ENCODE data around the gene LINC00632. TPM values are rescaled to one million over a fixed set of nuclear protein-coding genes. Genes with fewer than 3 reads are reported as not detected.
A peak's percentile ranks its signal among the peaks of the same experiment; 100 is the strongest.

The LINC00632 gene
- polyA plus RNA-seq, 1 donor (not counting 4 experiments of a cell fraction or from before 2014, with no cell fraction given): 2.2 TPM

GRCh38 chrX:140756941-140757340 lies 47.4 kb downstream of the LINC00632 start:
- Histone ChIP-seq H3K4me1 (ENCODE audit: control insufficient read depth, extremely low read depth, insufficient read depth, low read length) (no peaks in the 10 kb centered on the region), H3K9me3 (ENCODE audit: control insufficient read depth, low read depth, low read length) (no peaks in the 10 kb centered on the region), H3K79me2 (ENCODE audit: control insufficient read depth, insufficient read depth, low read length) (no peaks in the 10 kb centered on the region), H3K27ac (ENCODE audit: control insufficient read depth, insufficient read depth, low read length) (no peak overlapping the region), H3K4me2 (ENCODE audit: control insufficient read depth, extremely low read depth, insufficient read depth, low read depth, low read length) (no peak overlapping the region), H3K27me3 (ENCODE audit: control insufficient read depth, extremely low read depth, insufficient read depth, low read length) (no peaks in the 10 kb centered on the region), H3K4me3 (ENCODE audit: control insufficient read depth in 2 of 3, extremely low read depth in 1 of 3, insufficient read depth in 2 of 3, low read depth in 1 of 3, low read length in 3 of 3) (no peak overlapping the region), H3K36me3 (ENCODE audit: control insufficient read depth in 2 of 2, extremely low read depth in 1 of 2, insufficient read depth in 2 of 2, low read length in 2 of 2) (no peaks in the 10 kb centered on the region), H4K20me1 (ENCODE audit: control insufficient read depth, extremely low read depth, insufficient read depth, low read length) (no peaks in the 10 kb centered on the region), H2AFZ (ENCODE audit: control insufficient read depth, low read length) (no peak overlapping the region), H3K9ac (ENCODE audit: control insufficient read depth, extremely low read depth, insufficient read depth, low read length) (no peak overlapping the region), H3K9me1 (ENCODE audit: control insufficient read depth, extremely low read depth, insufficient read depth, low read length) (no peaks in the 10 kb centered on the region)
- no peak for FAIRE-seq
- dilution Hi-C loops (cut with MboI; ENCODE audit: extremely low pct_ligation_motif_present, low sequenced_read_pairs): no loop called here
- no peak for DNase-seq (ENCODE audit: low read depth, low spot score)
- TF ChIP-seq, protein P1, sequence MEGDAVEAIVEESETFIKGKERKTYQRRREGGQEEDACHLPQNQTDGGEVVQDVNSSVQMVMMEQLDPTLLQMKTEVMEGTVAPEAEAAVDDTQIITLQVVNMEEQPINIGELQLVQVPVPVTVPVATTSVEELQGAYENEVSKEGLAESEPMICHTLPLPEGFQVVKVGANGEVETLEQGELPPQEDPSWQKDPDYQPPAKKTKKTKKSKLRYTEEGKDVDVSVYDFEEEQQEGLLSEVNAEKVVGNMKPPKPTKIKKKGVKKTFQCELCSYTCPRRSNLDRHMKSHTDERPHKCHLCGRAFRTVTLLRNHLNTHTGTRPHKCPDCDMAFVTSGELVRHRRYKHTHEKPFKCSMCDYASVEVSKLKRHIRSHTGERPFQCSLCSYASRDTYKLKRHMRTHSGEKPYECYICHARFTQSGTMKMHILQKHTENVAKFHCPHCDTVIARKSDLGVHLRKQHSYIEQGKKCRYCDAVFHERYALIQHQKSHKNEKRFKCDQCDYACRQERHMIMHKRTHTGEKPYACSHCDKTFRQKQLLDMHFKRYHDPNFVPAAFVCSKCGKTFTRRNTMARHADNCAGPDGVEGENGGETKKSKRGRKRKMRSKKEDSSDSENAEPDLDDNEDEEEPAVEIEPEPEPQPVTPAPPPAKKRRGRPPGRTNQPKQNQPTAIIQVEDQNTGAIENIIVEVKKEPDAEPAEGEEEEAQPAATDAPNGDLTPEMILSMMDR (optimal IDR thresholded peaks at IDR 0.05 in 1 of 3, IDR thresholded peaks at IDR 0.05 in 1 of 3, conservative IDR thresholded peaks at IDR 0.05 in 1 of 3; ENCODE audit: extremely low read depth in 1 of 3, insufficient read depth in 2 of 3, low read length in 3 of 3): no peak
- no peak for TF ChIP-seq EZH2 (IDR thresholded peaks at IDR 0.05; ENCODE audit: low read length)

DNA sequence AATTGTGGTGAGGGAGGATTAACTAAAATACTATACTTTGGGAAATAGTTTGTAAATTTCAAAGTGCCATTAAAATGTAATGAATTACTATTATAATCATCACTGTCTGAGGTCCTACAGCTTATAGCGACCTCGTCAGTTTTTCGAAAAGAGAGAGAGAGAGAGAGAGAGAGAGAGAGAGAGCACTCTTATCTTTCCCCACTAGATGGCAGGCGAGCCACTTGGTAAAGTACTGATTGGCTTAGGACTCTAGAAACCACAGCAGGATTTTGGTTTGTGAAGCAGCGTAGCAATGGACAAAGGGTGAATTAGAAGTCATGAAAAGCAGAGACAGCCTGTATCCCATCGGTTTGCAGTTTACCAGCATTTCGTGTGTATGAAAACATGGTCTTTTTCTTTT lies 52.5 kb downstream of the LINC00632 start:
- H3K4me1 ChIP-seq (ENCODE audit: control insufficient read depth, extremely low read depth, insufficient read depth, low read length): no peaks in the 10 kb centered on the region
- H3K27me3 ChIP-seq (ENCODE audit: control insufficient read depth, extremely low read depth, insufficient read depth, low read length): no peaks in the 10 kb centered on the region
- H3K9me1 ChIP-seq (ENCODE audit: control insufficient read depth, extremely low read depth, insufficient read depth, low read length): no peaks in the 10 kb centered on the region
- no peak overlapping the region for H3K4me3 ChIP-seq (ENCODE audit: control insufficient read depth in 2 of 3, extremely low read depth in 1 of 3, insufficient read depth in 2 of 3, low read depth in 1 of 3, low read length in 3 of 3)
- dilution Hi-C loops (cut with MboI; ENCODE audit: extremely low pct_ligation_motif_present, low sequenced_read_pairs): no loop called here
- no peaks in the 10 kb centered on the region for H4K20me1 ChIP-seq (ENCODE audit: control insufficient read depth, extremely low read depth, insufficient read depth, low read length)
- H3K9me3 ChIP-seq (ENCODE audit: control insufficient read depth, low read depth, low read length): no peaks in the 10 kb centered on the region
- TF ChIP-seq, protein P1 (optimal IDR thresholded peaks at IDR 0.05 in 1 of 3, IDR thresholded peaks at IDR 0.05 in 1 of 3, conservative IDR thresholded peaks at IDR 0.05 in 1 of 3; ENCODE audit: extremely low read depth in 1 of 3, insufficient read depth in 2 of 3, low read length in 3 of 3): peak; percentile 61 to 81 (median 76)
- no peak for TF ChIP-seq EZH2 (IDR thresholded peaks at IDR 0.05; ENCODE audit: low read length)
- H3K4me2 ChIP-seq (ENCODE audit: control insufficient read depth, extremely low read depth, insufficient read depth, low read depth, low read length): no peak overlapping the region
- H3K36me3 ChIP-seq (ENCODE audit: control insufficient read depth in 2 of 2, extremely low read depth in 1 of 2, insufficient read depth in 2 of 2, low read length in 2 of 2): no peaks in the 10 kb centered on the region
- H3K9ac ChIP-seq (ENCODE audit: control insufficient read depth, extremely low read depth, insufficient read depth, low read length): no peak overlapping the region
- FAIRE-seq: no peak
- H3K79me2 ChIP-seq (ENCODE audit: control insufficient read depth, insufficient read depth, low read length): no peaks in the 10 kb centered on the region
- DNase-seq (ENCODE audit: low read depth, low spot score): peak; percentile 23
- H3K27ac ChIP-seq (ENCODE audit: control insufficient read depth, insufficient read depth, low read length): no peak overlapping the region
- no peak overlapping the region for H2AFZ ChIP-seq (ENCODE audit: control insufficient read depth, low read length)

All from keratinocyte (primary cell).